ENCODE data around the gene TTPAL.

Gene TTPAL, protein sequence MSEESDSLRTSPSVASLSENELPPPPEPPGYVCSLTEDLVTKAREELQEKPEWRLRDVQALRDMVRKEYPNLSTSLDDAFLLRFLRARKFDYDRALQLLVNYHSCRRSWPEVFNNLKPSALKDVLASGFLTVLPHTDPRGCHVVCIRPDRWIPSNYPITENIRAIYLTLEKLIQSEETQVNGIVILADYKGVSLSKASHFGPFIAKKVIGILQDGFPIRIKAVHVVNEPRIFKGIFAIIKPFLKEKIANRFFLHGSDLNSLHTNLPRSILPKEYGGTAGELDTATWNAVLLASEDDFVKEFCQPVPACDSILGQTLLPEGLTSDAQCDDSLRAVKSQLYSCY
- total RNA-seq, result 7.8 to 19.8 (median 14.6) reads per million in 17 experiments

DNA sequence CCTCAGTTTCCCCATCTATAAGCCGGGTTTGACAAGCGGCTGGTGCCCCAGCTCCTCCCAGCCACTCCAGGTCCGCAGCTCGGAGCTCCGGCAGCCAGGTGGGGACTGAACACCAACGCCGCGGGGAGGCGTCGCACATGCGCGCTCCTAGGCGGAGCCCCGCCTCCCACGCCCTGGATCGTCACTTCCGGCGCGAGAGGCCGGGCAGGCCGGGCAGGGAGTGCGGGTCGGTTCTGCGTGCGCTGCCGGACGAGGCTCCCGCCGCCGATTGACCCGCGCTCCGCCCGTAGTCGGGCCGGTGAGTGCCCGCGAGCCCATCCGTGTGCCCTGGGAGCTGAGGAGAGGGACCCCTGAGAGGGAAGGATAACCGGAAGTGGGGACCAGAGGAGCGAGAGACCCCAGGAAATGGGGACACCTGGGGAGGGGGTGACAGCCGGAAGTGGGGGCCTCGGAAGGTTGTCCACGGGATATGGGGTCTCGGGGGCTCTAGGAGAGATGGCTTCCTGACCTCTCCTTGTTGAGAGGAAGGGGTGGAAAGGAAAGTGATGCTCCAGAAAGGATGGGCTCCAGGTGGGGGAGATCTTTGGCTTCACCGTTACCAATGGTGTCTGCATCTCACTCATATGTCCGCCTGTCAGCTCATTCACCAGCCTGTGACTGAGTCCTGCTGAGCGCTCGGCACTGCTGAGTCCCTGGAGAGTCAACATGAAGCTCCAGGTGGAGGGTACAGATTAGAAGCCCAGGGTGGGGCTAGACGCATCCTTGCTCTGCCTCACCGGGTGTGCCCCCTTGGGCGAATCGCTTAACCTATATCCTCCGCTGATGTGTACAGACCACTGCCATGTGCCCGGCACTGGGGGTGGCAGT is at the start of gene TTPAL:
TTPAL (plus strand) TSS at position 181 of the 867 bp plus-strand sequence. CDS start 4,126 bp downstream, outside the sequence.
- DNase-seq, result peak; percentile 88 to 96 (median 92)

GRCh38 chr20:44425923-44426322 is 49.8 kb upstream of the TTPAL start:
- DNase-seq, result no peak

DNA sequence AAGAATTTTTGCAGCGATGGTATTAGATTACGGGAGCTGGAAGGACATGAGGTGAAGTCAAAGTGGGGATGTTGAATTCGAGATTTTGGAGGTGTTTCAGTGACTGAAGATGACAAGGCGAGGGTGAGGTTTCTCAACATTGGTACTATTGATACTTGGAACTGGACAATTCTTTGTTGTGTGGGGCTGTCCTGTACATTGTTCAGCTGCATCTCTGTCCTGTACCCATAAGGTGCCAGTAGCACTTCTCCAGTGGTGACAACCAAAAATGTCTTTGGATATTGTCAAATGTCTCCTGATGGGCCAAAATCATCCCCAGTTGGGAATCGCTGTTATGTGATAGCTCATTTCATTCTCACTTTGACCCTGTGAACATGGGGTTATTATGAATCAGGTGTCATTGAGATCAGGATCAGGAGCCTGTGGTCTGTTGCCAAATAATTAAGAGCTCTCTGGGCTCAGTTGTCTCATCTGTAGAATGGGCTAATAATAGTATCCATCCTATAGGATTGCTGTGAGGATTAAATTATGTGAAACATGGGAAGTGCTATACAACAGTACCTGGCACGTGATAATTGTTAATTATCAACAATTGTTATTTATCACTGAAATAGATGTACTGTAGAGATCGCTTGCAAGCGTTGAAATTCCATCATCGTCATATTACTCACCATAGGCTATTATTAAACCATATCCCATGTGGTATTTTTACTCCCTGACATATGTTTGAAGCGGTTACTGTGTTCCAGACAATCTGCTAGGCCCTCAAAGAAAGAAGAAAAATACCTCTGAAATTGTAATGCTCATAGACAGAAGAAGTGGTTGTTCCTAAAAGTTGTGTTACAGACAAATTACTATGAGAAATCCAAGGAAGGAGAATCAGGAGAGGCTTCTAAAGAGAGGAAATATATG is 48.5 kb upstream of the TTPAL start:
- no peak for DNase-seq

DNA sequence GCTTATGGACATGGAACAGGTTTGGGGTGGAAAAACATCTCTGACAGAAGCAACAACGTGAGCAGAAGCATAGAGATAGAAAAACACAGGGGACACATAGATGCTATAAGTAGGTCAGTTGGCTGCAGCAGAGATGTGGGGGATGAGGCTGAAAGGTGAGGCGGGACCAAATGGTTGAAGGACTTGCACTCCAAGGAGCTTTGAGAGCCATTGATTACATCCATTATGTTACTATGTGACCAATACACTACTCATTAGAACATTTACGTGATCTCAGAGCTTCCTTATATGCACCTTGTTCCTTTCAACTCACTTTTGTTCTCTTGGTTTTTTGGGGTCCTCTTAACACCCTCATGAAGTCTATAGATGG is 47.9 kb upstream of the TTPAL start:
- DNase-seq, result no peak

DNA sequence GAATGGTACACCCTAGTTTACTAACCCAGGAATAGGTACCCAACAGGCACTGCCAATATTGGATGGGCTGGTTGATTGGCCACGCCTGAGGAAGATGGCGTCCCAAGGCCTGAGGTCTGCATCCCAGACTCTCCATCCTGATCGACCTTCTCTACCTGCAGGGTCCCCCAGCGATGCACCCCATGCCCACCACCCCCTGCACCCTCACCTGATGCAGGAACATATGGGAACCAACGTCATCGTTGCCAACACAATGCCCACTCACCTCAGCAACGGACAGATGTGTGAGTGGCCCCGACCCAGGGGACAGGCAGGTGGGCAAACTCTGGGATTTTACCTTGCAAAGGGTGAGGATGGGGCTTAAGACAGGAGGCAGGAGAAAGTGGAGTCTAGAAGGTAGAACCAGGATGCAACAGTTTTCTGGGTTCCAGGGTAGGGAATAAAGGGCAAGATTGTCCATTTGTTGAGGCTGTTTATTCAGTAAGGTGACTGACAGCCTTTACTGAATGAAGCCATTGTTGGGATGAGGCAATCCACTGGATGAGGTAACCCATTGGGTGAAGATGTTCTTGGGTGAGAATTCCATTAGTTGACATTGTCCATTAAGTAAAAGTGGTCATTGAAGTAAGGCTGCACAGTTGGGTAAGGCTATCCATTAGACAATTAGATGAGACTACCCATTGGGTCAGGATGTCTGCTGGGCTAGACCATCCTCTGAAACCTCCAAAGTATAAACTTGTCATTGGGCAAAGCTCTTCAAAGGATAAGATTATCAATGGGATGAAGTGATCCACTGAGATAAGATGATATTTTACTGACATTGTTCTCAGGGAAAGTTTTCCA is 47.3 kb upstream of the TTPAL start:
- no peak for DNase-seq

DNA sequence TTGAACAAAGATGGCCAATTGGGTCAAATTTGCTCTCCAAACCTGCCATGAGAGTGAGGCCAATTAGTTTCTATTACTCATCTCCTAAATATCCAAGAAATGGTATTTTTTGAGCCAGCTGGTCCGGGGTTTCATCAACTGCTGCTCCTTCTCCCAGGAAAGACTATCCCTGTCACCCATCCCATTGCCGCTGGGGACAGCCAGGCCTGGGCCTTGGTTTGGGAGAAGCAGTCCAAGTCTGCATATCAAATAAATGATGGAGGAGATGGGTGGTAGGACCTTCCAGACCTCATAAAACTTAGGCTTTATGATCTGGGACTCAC is 46.7 kb upstream of the TTPAL start:
- no peak for DNase-seq

DNA sequence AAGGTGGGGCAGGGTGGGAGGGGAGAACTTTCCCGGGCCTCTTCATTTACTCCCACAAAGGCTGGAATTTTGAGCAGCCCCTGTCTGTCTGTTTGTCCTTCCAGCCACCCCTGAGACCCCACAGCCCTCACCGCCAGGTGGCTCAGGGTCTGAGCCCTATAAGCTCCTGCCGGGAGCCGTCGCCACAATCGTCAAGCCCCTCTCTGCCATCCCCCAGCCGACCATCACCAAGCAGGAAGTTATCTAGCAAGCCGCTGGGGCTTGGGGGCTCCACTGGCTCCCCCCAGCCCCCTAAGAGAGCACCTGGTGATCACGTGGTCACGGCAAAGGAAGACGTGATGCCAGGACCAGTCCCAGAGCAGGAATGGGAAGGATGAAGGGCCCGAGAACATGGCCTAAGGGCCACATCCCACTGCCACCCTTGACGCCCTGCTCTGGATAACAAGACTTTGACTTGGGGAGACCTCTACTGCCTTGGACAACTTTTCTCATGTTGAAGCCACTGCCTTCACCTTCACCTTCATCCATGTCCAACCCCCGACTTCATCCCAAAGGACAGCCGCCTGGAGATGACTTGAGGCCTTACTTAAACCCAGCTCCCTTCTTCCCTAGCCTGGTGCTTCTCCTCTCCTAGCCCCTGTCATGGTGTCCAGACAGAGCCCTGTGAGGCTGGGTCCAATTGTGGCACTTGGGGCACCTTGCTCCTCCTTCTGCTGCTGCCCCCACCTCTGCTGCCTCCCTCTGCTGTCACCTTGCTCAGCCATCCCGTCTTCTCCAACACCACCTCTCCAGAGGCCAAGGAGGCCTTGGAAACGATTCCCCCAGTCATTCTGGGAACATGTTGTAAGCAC is 46.0 kb upstream of the TTPAL start:
- DNase-seq, result no peak

DNA sequence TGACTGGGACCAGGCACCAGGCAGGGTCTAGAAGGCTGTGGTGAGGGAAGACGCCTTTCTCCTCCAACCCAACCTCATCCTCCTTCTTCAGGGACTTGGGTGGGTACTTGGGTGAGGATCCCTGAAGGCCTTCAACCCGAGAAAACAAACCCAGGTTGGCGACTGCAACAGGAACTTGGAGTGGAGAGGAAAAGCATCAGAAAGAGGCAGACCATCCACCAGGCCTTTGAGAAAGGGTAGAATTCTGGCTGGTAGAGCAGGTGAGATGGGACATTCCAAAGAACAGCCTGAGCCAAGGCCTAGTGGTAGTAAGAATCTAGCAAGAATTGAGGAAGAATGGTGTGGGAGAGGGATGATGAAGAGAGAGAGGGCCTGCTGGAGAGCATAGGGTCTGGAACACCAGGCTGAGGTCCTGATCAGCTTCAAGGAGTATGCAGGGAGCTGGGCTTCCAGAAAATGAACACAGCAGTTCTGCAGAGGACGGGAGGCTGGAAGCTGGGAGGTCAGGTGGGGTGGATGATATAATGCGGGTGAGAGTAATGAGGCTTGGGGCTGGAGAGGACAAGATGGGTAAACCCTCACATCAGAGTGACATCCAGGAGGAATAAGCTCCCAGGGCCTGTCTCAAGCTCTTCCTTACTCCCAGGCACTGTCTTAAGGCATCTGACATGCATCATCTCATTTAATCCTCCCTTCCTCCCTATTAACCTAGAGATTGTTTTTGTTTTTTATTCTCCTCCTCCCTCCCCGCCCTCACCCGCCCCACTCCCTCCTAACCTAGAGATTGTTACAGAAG is 45.2 kb upstream of the TTPAL start:
- DNase-seq, result no peak

DNA sequence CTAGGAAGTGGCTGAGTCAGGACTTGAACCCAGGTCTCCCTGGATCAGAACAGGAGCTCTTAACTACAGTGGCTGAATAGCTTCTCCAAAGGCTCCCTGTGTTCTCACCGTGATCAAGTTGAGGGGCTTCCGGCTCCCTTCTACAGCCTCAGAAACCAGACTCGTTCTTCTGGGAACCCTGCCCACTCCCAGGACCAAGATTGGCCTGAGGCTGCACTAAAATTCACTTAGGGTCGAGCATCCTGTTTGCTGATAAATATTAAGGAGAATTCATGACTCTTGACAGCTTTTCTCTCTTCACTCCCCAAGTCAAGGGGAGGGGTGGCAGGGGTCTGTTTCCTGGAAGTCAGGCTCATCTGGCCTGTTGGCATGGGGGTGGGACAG is 44.6 kb upstream of the TTPAL start:
- DNase-seq, result no peak

DNA sequence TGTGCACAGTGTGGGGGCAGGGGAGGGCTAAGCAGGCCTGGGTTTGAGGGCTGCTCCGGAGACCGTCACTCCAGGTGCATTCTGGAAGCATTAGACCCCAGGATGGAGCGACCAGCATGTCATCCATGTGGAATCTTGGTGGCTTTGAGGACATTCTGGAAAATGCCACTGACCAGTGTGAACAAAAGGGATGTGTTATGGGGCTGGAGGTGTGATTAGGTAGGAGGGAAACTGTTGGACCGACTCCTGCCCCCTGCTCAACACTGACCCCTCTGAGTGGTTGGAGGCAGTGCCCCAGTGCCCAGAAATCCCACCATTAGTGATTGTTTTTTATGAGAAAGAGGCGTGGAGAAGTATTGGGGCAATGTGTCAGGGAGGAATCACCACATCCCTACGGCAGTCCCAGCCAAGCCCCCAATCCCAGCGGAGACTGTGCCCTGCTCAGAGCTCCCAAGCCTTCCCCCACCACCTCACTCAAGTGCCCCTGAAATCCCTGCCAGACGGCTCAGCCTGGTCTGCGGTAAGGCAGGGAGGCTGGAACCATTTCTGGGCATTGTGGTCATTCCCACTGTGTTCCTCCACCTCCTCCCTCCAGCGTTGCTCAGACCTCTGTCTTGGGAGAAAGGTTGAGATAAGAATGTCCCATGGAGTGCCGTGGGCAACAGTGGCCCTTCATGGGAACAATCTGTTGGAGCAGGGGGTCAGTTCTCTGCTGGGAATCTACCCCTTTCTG is 44.0 kb upstream of the TTPAL start:
- DNase-seq, result no peak

GRCh38 chr20:44432618-44433577 is 42.8 kb upstream of the TTPAL start:
- no peak for DNase-seq

GRCh38 chr20:44433751-44434538 is 41.7 kb upstream of the TTPAL start:
- no peak for DNase-seq

DNA sequence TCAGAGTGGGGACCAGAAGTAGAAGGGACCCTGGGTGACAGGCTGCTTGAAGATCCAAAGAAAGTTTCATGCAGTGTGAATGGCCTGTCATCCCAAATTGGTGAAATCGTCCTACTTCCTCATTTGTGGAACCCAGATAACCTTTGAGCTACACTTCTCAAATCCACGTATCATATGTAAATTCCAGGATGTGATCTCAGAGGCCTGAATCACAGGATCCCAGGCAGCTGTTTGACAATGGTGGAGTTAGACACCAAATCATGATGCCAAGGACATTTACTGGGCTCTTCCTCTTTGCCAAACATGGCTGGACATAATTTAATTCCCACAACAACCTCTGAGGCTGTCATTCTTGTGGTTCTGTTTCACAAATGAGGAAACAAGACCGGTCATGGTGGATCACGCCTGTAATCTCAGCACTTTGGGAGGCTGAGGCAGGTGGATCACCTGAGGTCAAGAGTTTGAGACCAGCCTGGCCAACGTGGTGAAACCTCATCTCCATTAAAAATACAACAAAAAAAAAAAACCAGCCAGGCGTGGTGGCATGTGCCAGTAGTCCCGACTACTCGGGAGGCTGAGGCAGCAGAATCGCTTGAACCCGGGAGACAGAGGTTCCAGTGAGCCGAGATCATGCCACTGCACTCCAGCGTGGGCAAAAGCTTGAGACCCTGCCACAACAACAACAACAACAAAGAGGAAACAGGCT is 39.9 kb upstream of the TTPAL start:
- DNase-seq, result peak; percentile 61 to 90 (median 70)

DNA sequence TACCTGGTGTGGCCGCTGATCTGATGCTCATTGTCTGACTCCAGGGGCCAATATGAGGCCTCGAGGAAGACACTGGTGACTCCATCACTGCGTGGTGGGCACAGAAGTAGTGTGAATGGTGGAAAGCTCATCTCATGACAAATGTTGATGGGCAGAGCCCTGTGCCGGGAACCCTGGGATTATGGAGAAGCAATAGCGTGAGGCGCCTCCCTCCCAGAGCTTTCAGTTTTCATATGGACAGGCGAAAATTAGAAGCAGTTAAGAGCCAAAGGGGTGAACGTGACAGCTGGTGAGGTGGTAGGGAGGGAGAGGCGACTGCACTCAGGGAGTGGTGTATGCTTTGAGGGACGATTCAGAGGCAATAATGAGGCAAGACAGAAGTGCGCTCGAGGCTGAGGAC is 39.3 kb upstream of the TTPAL start:
- DNase-seq, result no peak

GRCh38 chr20:44437497-44437896 is 38.2 kb upstream of the TTPAL start:
- no peak for DNase-seq

- DNase-seq, result no peak
Observed at GRCh38 chr20:44438782-44439181, 36.9 kb upstream of the TTPAL start.

DNA sequence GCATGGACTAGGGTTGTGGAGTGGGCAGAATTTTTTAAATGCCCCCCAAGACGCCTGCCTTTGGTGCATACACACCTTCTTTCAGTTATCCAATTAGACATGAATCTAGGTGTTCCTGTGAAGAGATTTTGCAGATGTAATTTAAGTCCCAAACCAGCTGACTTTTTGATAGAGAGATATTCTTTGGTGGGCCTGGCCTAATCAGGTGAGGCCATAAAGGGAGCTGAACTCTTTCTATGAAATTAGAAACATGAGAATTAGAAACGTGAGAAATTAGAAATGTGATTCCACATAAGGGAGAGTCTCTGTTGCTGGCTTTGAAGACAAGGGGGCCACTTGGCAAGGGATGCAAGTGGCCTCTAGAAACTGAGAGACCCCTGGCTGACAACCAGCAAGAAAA is 36.4 kb upstream of the TTPAL start:
- DNase-seq, result no peak
